Renal pelvis (tissue), 4 donors: ENCODE results near the gene CDC14B. TPM values are rescaled to one million over a fixed set of nuclear protein-coding genes. Genes with fewer than 3 reads are reported as not detected.
"Not testable (repeated sequence)": the region's sequence is repeated elsewhere in the genome, so short reads cannot be mapped to it uniquely, and the experiment has no call there.

ENCODE experiments used
- DNase-seq: peaks from one replicate; pipeline ENCODE4 v3.0.0-alpha.2; 2013
- polyA plus RNA-seq, 3 donors: library from polyadenylated mRNA; unstranded; fragments of 120-200 nt; gene quantifications; one replicate each; pipeline ENCODE4 v1.2.1, GENCODE V29; 2013; ENCODE audit not compliant: insufficient read length in 3 of 3

CDC14B gene
- polyA plus RNA-seq, 3 donors, result 22.7 to 28.7 (median 27.9) TPM

GRCh38 chr9:96554801-96555566, 64.7 kb downstream of the CDC14B start:
- no peak for DNase-seq

GRCh38 chr9:96554326-96554725, 65.3 kb downstream of the CDC14B start:
- DNase-seq, result no peak

GRCh38 chr9:96553070-96553469, 66.6 kb downstream of the CDC14B start:
- no peak for DNase-seq

- DNase-seq, result no peak
Observed at GRCh38 chr9:96551403-96551802, 68.2 kb downstream of the CDC14B start.

GRCh38 chr9:96550659-96551058, 69.0 kb downstream of the CDC14B start:
- DNase-seq, result no peak

- DNase-seq, result not testable (repeated sequence)
Observed at GRCh38 chr9:96543131-96543530, 76.5 kb downstream of the CDC14B start.

GRCh38 chr9:96540106-96540505, 79.5 kb downstream of the CDC14B start:
- no peak for DNase-seq

- DNase-seq, result no peak
Observed at GRCh38 chr9:96532173-96532572, 87.5 kb downstream of the CDC14B start.

- no peak for DNase-seq
Observed at GRCh38 chr9:96524764-96525163, 94.9 kb downstream of the CDC14B start.

GRCh38 chr9:96524045-96524444, 95.6 kb downstream of the CDC14B start:
- no peak for DNase-seq

GRCh38 chr9:96523374-96523773, 96.3 kb downstream of the CDC14B start:
- DNase-seq, result no peak

- no peak for DNase-seq
Observed at GRCh38 chr9:96522366-96522765, 97.3 kb downstream of the CDC14B start.

- no peak for DNase-seq
Observed at GRCh38 chr9:96519787-96520186, 99.9 kb downstream of the CDC14B start.

GRCh38 chr9:96519095-96519494, 100.5 kb downstream of the CDC14B start:
- no peak for DNase-seq

- DNase-seq, result peak; percentile 3
Observed at GRCh38 chr9:96515621-96516470, 103.8 kb downstream of the CDC14B start.

- no peak for DNase-seq
Observed at GRCh38 chr9:96514800-96515158, 104.9 kb downstream of the CDC14B start.

GRCh38 chr9:96514108-96514799, 105.4 kb downstream of the CDC14B start:
- no peak for DNase-seq

- DNase-seq, result no peak
Observed at GRCh38 chr9:96513622-96514021, 106.0 kb downstream of the CDC14B start.

GRCh38 chr9:96512240-96512639, 107.4 kb downstream of the CDC14B start:
- no peak for DNase-seq

GRCh38 chr9:96510258-96510657, 109.4 kb downstream of the CDC14B start:
- DNase-seq, result no peak

- no peak for DNase-seq
Observed at GRCh38 chr9:96509848-96510247, 109.8 kb downstream of the CDC14B start.

GRCh38 chr9:96509026-96509425, 110.6 kb downstream of the CDC14B start:
- DNase-seq, result no peak
